Astrocyte (in vitro differentiated cells and primary cell): Measurements from ENCODE around the gene CCSER1. TPM values are rescaled to one million over a fixed set of nuclear protein-coding genes. Genes with fewer than 3 reads are reported as not detected.

Experiments
- DNase-seq: peaks from one replicate; pipeline ENCODE4 v3.0.0-alpha.2; 2010; ENCODE audit warnings: low read depth
- FAIRE-seq: peaks from 2 replicates; lab custom pipeline; 2011; peaks lifted over from hg19 to GRCh38; lab: Jason Lieb, UNC
- H2AFZ ChIP-seq: 2 replicates; pipeline ENCODE4 v1.6.0; 2012; ENCODE audit warnings: low read depth, low read length, inconsistent platforms
- H3K27ac ChIP-seq: 2 replicates; pipeline ENCODE4 v1.5.1; 2011; ENCODE audit warnings: low read depth, low read length, inconsistent platforms
- H3K27me3 ChIP-seq: 2 replicates; pipeline ENCODE4 v1.6.0; 2011; ENCODE audit warnings: low read length, inconsistent platforms; ENCODE audit not compliant: insufficient read depth
- H3K36me3 ChIP-seq: 2 replicates; pipeline ENCODE4 v1.5.1; 2011; ENCODE audit warnings: low read length, inconsistent platforms; ENCODE audit not compliant: insufficient read depth
- H3K4me1 ChIP-seq: 2 replicates; pipeline ENCODE4 v1.5.1; 2011; ENCODE audit warnings: low read length, inconsistent platforms; ENCODE audit not compliant: insufficient read depth
- H3K4me2 ChIP-seq: 2 replicates; pipeline ENCODE4 v1.6.0; 2012; ENCODE audit warnings: low read length, inconsistent platforms
- H3K4me3 ChIP-seq: 2 replicates; pipeline ENCODE4 v1.5.1; 2011; ENCODE audit warnings: low read depth, mild to moderate bottlenecking, low read length, inconsistent platforms; ENCODE audit not compliant: insufficient read depth
- H3K79me2 ChIP-seq: 2 replicates; pipeline ENCODE4 v1.6.0; 2012; ENCODE audit warnings: mild to moderate bottlenecking, low read length, inconsistent platforms; ENCODE audit not compliant: insufficient read depth
- H3K9ac ChIP-seq: 2 replicates; pipeline ENCODE4 v1.6.0; 2012; ENCODE audit warnings: mild to moderate bottlenecking, low read length, inconsistent platforms
- H3K9me3 ChIP-seq: 2 replicates; pipeline ENCODE4 v1.5.1; 2012; ENCODE audit warnings: low read depth, mild to moderate bottlenecking, low read length, inconsistent platforms; ENCODE audit not compliant: insufficient read depth
- H4K20me1 ChIP-seq: 2 replicates; pipeline ENCODE4 v1.6.0; 2012; ENCODE audit warnings: low read length, inconsistent platforms; ENCODE audit not compliant: insufficient read depth
- H3K27ac Mint-ChIP-seq: one replicate; pipeline ENCODE4 v1.8.0; 2021; ENCODE audit warnings: mild to moderate bottlenecking, mixed read lengths; ENCODE audit not compliant: unreplicated experiment
- H3K27me3 Mint-ChIP-seq: one replicate; pipeline ENCODE4 v1.8.0; 2021; ENCODE audit warnings: low read depth, mixed read lengths; ENCODE audit not compliant: unreplicated experiment
- H3K36me3 Mint-ChIP-seq: one replicate; pipeline ENCODE4 v1.8.0; 2021; ENCODE audit warnings: low read depth, mixed read lengths; ENCODE audit not compliant: unreplicated experiment
- H3K4me1 Mint-ChIP-seq: one replicate; pipeline ENCODE4 v1.8.0; 2021; ENCODE audit warnings: low read depth, mixed read lengths; ENCODE audit not compliant: unreplicated experiment
- H3K4me3 Mint-ChIP-seq: one replicate; pipeline ENCODE4 v1.8.0; 2021; ENCODE audit warnings: mild to moderate bottlenecking, moderate library complexity, mixed read lengths; ENCODE audit not compliant: unreplicated experiment
- H3K9me3 Mint-ChIP-seq: one replicate; pipeline ENCODE4 v1.8.0; 2021; ENCODE audit warnings: mild to moderate bottlenecking, mixed read lengths; ENCODE audit not compliant: unreplicated experiment
- EZH2 ChIP-seq: IDR thresholded peaks from 2 replicates; pipeline ENCODE4 v1.6.1; 2012; ENCODE audit warnings: mild to moderate bottlenecking, low read length, inconsistent platforms; ENCODE audit not compliant: insufficient read depth
- total RNA-seq: library from RNA; stranded (reverse); gene quantifications from 2 replicates; pipeline ENCODE4 v1.2.1, GENCODE V29; 2021
- TF ChIP-seq, protein P1 (sequence below): IDR thresholded peaks from 2 replicates; pipeline ENCODE4 v1.5.1; 2011; ENCODE audit warnings: low read depth, mild to moderate bottlenecking, inconsistent platforms, low read length, moderate library complexity; ENCODE audit not compliant: insufficient read depth

The CCSER1 gene
- total RNA-seq, 1 donor from 2014 or later, result 2.2 TPM

- Histone ChIP-seq H3K27me3 (no peaks in the 10 kb centered on the region), H3K27ac (no peak overlapping the region), H3K9me3 (no peaks in the 10 kb centered on the region), H3K79me2 (no peaks in the 10 kb centered on the region), H4K20me1 (no peaks in the 10 kb centered on the region), H2AFZ (no peak overlapping the region), H3K4me1 (no peaks in the 10 kb centered on the region), H3K9ac (no peak overlapping the region), H3K4me3 (no peak overlapping the region), H3K36me3 (no peaks in the 10 kb centered on the region), H3K4me2 (no peak overlapping the region)
- FAIRE-seq (no peak), DNase-seq (no peak)
- Mint-ChIP-seq H3K4me1 (no peaks in the 10 kb centered on the region), H3K4me3 (no peak overlapping the region), H3K36me3 (no peaks in the 10 kb centered on the region), H3K9me3 (no peaks in the 10 kb centered on the region), H3K27me3 (no peaks in the 10 kb centered on the region), H3K27ac (no peak overlapping the region)
- TF ChIP-seq, protein P1, sequence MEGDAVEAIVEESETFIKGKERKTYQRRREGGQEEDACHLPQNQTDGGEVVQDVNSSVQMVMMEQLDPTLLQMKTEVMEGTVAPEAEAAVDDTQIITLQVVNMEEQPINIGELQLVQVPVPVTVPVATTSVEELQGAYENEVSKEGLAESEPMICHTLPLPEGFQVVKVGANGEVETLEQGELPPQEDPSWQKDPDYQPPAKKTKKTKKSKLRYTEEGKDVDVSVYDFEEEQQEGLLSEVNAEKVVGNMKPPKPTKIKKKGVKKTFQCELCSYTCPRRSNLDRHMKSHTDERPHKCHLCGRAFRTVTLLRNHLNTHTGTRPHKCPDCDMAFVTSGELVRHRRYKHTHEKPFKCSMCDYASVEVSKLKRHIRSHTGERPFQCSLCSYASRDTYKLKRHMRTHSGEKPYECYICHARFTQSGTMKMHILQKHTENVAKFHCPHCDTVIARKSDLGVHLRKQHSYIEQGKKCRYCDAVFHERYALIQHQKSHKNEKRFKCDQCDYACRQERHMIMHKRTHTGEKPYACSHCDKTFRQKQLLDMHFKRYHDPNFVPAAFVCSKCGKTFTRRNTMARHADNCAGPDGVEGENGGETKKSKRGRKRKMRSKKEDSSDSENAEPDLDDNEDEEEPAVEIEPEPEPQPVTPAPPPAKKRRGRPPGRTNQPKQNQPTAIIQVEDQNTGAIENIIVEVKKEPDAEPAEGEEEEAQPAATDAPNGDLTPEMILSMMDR, result no peak
Observed at GRCh38 chr4:90757534-90758060, 630.4 kb downstream of the CCSER1 start.

DNA sequence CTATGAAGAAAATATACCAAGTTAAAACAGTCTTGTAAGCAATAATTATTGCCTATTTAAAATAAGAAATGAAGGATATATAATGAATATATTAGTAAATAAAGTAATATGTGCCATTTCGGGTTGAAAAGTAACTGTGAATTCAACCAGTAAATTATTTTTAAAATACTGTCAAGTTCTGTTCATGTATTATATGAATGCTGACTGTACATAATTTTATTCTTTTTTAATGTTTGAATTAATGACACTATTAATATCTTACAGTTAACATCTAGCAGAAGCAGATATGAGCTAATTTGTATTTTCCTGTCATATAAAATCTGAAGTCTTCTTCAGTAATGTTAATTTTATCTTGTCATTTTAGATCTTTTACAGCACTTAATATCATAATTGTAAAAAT, 632.9 kb downstream of the CCSER1 start:
- no peak overlapping the region for H3K27ac ChIP-seq
- H3K4me3 Mint-ChIP-seq, result no peak overlapping the region
- TF ChIP-seq, protein P1, result no peak
- no peak for TF ChIP-seq EZH2
- no peaks in the 10 kb centered on the region for H3K36me3 Mint-ChIP-seq
- FAIRE-seq (no peak), DNase-seq (no peak)
- H3K79me2 ChIP-seq, result no peaks in the 10 kb centered on the region
- H3K4me1 Mint-ChIP-seq, result no peaks in the 10 kb centered on the region
- H3K36me3 ChIP-seq, result no peaks in the 10 kb centered on the region
- no peaks in the 10 kb centered on the region for H4K20me1 ChIP-seq
- no peaks in the 10 kb centered on the region for H3K27me3 ChIP-seq
- no peak overlapping the region for H3K27ac Mint-ChIP-seq
- no peak overlapping the region for H2AFZ ChIP-seq
- no peaks in the 10 kb centered on the region for H3K27me3 Mint-ChIP-seq
- no peaks in the 10 kb centered on the region for H3K4me1 ChIP-seq
- H3K9me3 ChIP-seq, result no peaks in the 10 kb centered on the region
- H3K4me2 ChIP-seq, result no peak overlapping the region
- no peak overlapping the region for H3K9ac ChIP-seq
- H3K9me3 Mint-ChIP-seq, result no peaks in the 10 kb centered on the region
- no peak overlapping the region for H3K4me3 ChIP-seq

DNA sequence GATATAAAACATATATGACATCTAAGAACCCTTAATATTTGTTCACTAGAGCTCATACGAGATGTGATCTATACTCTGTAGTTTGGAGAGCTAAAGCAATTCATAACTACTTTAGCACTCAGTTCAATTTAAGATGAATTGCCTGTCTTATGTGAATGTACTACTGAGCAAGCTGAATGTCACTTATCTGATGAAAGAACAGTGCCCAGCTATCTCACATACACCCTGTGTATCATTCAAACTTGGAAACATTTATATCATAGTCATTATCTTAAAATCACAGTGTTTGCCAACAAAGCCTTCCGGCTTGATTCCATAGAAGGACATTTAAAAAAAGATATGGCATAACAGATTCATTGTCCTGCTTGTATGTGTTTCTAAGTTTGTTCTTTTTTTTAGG, 639.6 kb downstream of the CCSER1 start:
- Histone ChIP-seq H4K20me1 (no peaks in the 10 kb centered on the region), H3K27ac (no peak overlapping the region), H3K4me2 (no peak overlapping the region), H3K79me2 (no peaks in the 10 kb centered on the region), H3K27me3 (no peaks in the 10 kb centered on the region), H3K36me3 (no peaks in the 10 kb centered on the region), H2AFZ (no peak overlapping the region), H3K4me3 (no peak overlapping the region), H3K4me1 (no peaks in the 10 kb centered on the region), H3K9me3 (no peaks in the 10 kb centered on the region), H3K9ac (no peak overlapping the region)
- Mint-ChIP-seq H3K4me1 (no peaks in the 10 kb centered on the region), H3K27ac (no peak overlapping the region), H3K4me3 (no peak overlapping the region), H3K36me3 (no peaks in the 10 kb centered on the region), H3K9me3 (no peaks in the 10 kb centered on the region), H3K27me3 (no peaks in the 10 kb centered on the region)
- FAIRE-seq, result no peak
- TF ChIP-seq, protein P1, result no peak
- TF ChIP-seq EZH2, result no peak
- DNase-seq, result no peak
